ENCODE results near the gene TLK2.
A peak's percentile ranks its signal among the peaks of the same experiment; 100 is the strongest.
"Not testable (repeated sequence)": the region's sequence is repeated elsewhere in the genome, so short reads cannot be mapped to it uniquely, and the experiment has no call there.

TLK2 gene

GRCh38 chr17:62596662-62597061 lies 118.0 kb downstream of the TLK2 start:
- Mint-ChIP-seq H3K36me3 (peaks cover 82% of the 10 kb centered on the region), H3K9me3 (no peaks in the 10 kb centered on the region), H3K4me3 (no peak overlapping the region), H3K4me1 (no peaks in the 10 kb centered on the region), H3K27ac (no peak overlapping the region)
- ATAC-seq (no peak), DNase-seq (ENCODE audit: low spot score in 2 of 2) (no peak)

- H3K27ac Mint-ChIP-seq, result no peak overlapping the region
- DNase-seq (ENCODE audit: low spot score in 2 of 2) (no peak), ATAC-seq (no peak)
- peaks cover 83% of the 10 kb centered on the region for H3K36me3 Mint-ChIP-seq
- no peak overlapping the region for H3K4me3 Mint-ChIP-seq
- H3K4me1 Mint-ChIP-seq, result no peaks in the 10 kb centered on the region
- H3K9me3 Mint-ChIP-seq, result no peaks in the 10 kb centered on the region
Measured at GRCh38 chr17:62597150-62597549, 118.5 kb downstream of the TLK2 start.

- H3K36me3 Mint-ChIP-seq, result peaks cover 91% of the 10 kb centered on the region
- DNase-seq (ENCODE audit: low spot score in 2 of 2) (no peak), ATAC-seq (no peak)
- H3K4me3 Mint-ChIP-seq, result no peak overlapping the region
- no peaks in the 10 kb centered on the region for H3K4me1 Mint-ChIP-seq
- peak overlapping the region; percentile 24 for H3K27ac Mint-ChIP-seq
- H3K9me3 Mint-ChIP-seq, result no peaks in the 10 kb centered on the region
Measured at GRCh38 chr17:62597920-62598319, 119.3 kb downstream of the TLK2 start.

GRCh38 chr17:62599964-62600657 lies 121.5 kb downstream of the TLK2 start:
- Mint-ChIP-seq H3K4me1 (no peaks in the 10 kb centered on the region), H3K4me3 (no peak overlapping the region), H3K36me3 (peaks cover 97% of the 10 kb centered on the region), H3K27ac (peak overlapping the region; percentile 26), H3K9me3 (no peaks in the 10 kb centered on the region)
- no peak for DNase-seq (ENCODE audit: low spot score in 2 of 2)
- ATAC-seq, result no peak

- H3K9me3 Mint-ChIP-seq, result no peaks in the 10 kb centered on the region
- H3K27ac Mint-ChIP-seq, result peak overlapping the region; percentile 43
- no peak for ATAC-seq
- no peaks in the 10 kb centered on the region for H3K4me1 Mint-ChIP-seq
- no peak overlapping the region for H3K4me3 Mint-ChIP-seq
- peaks cover 100% of the 10 kb centered on the region for H3K36me3 Mint-ChIP-seq
- DNase-seq (ENCODE audit: low spot score in 2 of 2), result no peak
Measured at GRCh38 chr17:62600805-62601204, 122.2 kb downstream of the TLK2 start.

- peak overlapping the region; percentile 43 for H3K27ac Mint-ChIP-seq
- H3K36me3 Mint-ChIP-seq, result peaks cover 100% of the 10 kb centered on the region
- no peaks in the 10 kb centered on the region for H3K9me3 Mint-ChIP-seq
- no peak for ATAC-seq
- no peak overlapping the region for H3K4me3 Mint-ChIP-seq
- DNase-seq (ENCODE audit: low spot score in 2 of 2), result no peak
- no peaks in the 10 kb centered on the region for H3K4me1 Mint-ChIP-seq
Measured at GRCh38 chr17:62601471-62601870, 122.8 kb downstream of the TLK2 start.

GRCh38 chr17:62603783-62604182 lies 125.2 kb downstream of the TLK2 start:
- not testable (repeated sequence) for ATAC-seq; H3K4me3 Mint-ChIP-seq; H3K27ac Mint-ChIP-seq; DNase-seq (ENCODE audit: low spot score in 2 of 2); H3K4me1 Mint-ChIP-seq; H3K9me3 Mint-ChIP-seq
- H3K36me3 Mint-ChIP-seq, result peaks cover 100% of the 10 kb centered on the region

GRCh38 chr17:62605588-62605987 lies 127.0 kb downstream of the TLK2 start:
- Mint-ChIP-seq H3K4me3 (no peak overlapping the region), H3K27ac (no peak overlapping the region), H3K9me3 (no peaks in the 10 kb centered on the region), H3K4me1 (peaks cover 6% of the 10 kb centered on the region), H3K36me3 (peaks cover 94% of the 10 kb centered on the region)
- ATAC-seq (no peak), DNase-seq (ENCODE audit: low spot score in 2 of 2) (no peak)

- peaks cover 16% of the 10 kb centered on the region for H3K4me1 Mint-ChIP-seq
- DNase-seq (ENCODE audit: low spot score in 2 of 2) (no peak), ATAC-seq (peak; percentile 86)
- peaks cover 84% of the 10 kb centered on the region for H3K36me3 Mint-ChIP-seq
- peak overlapping the region; percentile 0 for H3K27ac Mint-ChIP-seq
- H3K9me3 Mint-ChIP-seq, result no peaks in the 10 kb centered on the region
- H3K4me3 Mint-ChIP-seq, result peak overlapping the region; percentile 33
Measured at GRCh38 chr17:62611292-62611691, 132.7 kb downstream of the TLK2 start.

GRCh38 chr17:62611728-62612127 lies 133.1 kb downstream of the TLK2 start:
- Mint-ChIP-seq H3K4me3 (peak overlapping the region; percentile 33), H3K36me3 (peaks cover 79% of the 10 kb centered on the region), H3K4me1 (peaks cover 16% of the 10 kb centered on the region), H3K27ac (peak overlapping the region; percentile 0), H3K9me3 (no peaks in the 10 kb centered on the region)
- ATAC-seq (peak; percentile 71), DNase-seq (ENCODE audit: low spot score in 2 of 2) (no peak)

GRCh38 chr17:62612289-62612688 lies 133.7 kb downstream of the TLK2 start:
- Mint-ChIP-seq H3K36me3 (peaks cover 74% of the 10 kb centered on the region), H3K4me1 (peaks cover 16% of the 10 kb centered on the region)
- not testable (repeated sequence) for H3K9me3 Mint-ChIP-seq; ATAC-seq; H3K4me3 Mint-ChIP-seq; H3K27ac Mint-ChIP-seq; DNase-seq (ENCODE audit: low spot score in 2 of 2)

GRCh38 chr17:62613095-62613494 lies 134.5 kb downstream of the TLK2 start:
- not testable (repeated sequence) for H3K27ac Mint-ChIP-seq; DNase-seq (ENCODE audit: low spot score in 2 of 2); H3K9me3 Mint-ChIP-seq; ATAC-seq; H3K4me3 Mint-ChIP-seq
- H3K4me1 Mint-ChIP-seq, result peaks cover 16% of the 10 kb centered on the region
- H3K36me3 Mint-ChIP-seq, result peaks cover 72% of the 10 kb centered on the region

GRCh38 chr17:62614142-62614541 lies 135.5 kb downstream of the TLK2 start:
- Mint-ChIP-seq H3K4me1 (peaks cover 16% of the 10 kb centered on the region), H3K4me3 (no peak overlapping the region), H3K9me3 (no peaks in the 10 kb centered on the region), H3K36me3 (peaks cover 68% of the 10 kb centered on the region), H3K27ac (peak overlapping the region; percentile 48)
- no peak for DNase-seq (ENCODE audit: low spot score in 2 of 2)
- ATAC-seq, result no peak

GRCh38 chr17:62615503-62615902 lies 136.9 kb downstream of the TLK2 start:
- Mint-ChIP-seq H3K4me3 (no peak overlapping the region), H3K36me3 (peaks cover 61% of the 10 kb centered on the region), H3K4me1 (peaks cover 10% of the 10 kb centered on the region), H3K9me3 (no peaks in the 10 kb centered on the region), H3K27ac (no peak overlapping the region)
- DNase-seq (ENCODE audit: low spot score in 2 of 2) (no peak), ATAC-seq (no peak)

GRCh38 chr17:62616993-62617893 lies 138.6 kb downstream of the TLK2 start:
- no peak for DNase-seq (ENCODE audit: low spot score in 2 of 2)
- ATAC-seq, result no peak
- H3K4me1 Mint-ChIP-seq, result peaks cover 1% of the 10 kb centered on the region
- peaks cover 48% of the 10 kb centered on the region for H3K36me3 Mint-ChIP-seq
- no peaks in the 10 kb centered on the region for H3K9me3 Mint-ChIP-seq
- H3K4me3 Mint-ChIP-seq, result no peak overlapping the region
- peak overlapping the region; percentile 54 for H3K27ac Mint-ChIP-seq
